Fibroblast of the aortic adventitia (primary cell): Measurements from ENCODE around the gene RNF166. TPM values are rescaled to one million over a fixed set of nuclear protein-coding genes. Genes with fewer than 3 reads are reported as not detected.

Experiments
- DNase-seq: peaks from one replicate; pipeline ENCODE4 v3.0.0-alpha.2; 2010; ENCODE audit warnings: low read depth
- H3K4me3 ChIP-seq: 2 replicates; pipeline ENCODE4 v1.5.1; 2011; ENCODE audit warnings: low read depth, mild to moderate bottlenecking, control low read depth, low read length, moderate library complexity
- total RNA-seq: library from RNA; depleted of rRNA; stranded (reverse); fragments of >200 nt; gene quantifications from 2 replicates; pipeline ENCODE4 v1.2.3, GENCODE V29; 2012; ENCODE audit warnings: low replicate concordance
- TF ChIP-seq, protein P1 (sequence below): IDR thresholded peaks from 2 replicates; pipeline ENCODE4 v1.5.1; 2011; ENCODE audit warnings: mild to moderate bottlenecking, low read length, control low read depth, inconsistent platforms; ENCODE audit not compliant: insufficient read depth

Gene RNF166
- total RNA-seq, 1 donor: 10.2 TPM

GRCh38 chr16:88734361-88734728 lies 28.1 kb upstream of the RNF166 start:
- TF ChIP-seq, protein P1, sequence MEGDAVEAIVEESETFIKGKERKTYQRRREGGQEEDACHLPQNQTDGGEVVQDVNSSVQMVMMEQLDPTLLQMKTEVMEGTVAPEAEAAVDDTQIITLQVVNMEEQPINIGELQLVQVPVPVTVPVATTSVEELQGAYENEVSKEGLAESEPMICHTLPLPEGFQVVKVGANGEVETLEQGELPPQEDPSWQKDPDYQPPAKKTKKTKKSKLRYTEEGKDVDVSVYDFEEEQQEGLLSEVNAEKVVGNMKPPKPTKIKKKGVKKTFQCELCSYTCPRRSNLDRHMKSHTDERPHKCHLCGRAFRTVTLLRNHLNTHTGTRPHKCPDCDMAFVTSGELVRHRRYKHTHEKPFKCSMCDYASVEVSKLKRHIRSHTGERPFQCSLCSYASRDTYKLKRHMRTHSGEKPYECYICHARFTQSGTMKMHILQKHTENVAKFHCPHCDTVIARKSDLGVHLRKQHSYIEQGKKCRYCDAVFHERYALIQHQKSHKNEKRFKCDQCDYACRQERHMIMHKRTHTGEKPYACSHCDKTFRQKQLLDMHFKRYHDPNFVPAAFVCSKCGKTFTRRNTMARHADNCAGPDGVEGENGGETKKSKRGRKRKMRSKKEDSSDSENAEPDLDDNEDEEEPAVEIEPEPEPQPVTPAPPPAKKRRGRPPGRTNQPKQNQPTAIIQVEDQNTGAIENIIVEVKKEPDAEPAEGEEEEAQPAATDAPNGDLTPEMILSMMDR: no peak
- H3K4me3 ChIP-seq: no peak overlapping the region
- no peak for DNase-seq

GRCh38 chr16:88733630-88734360 lies 27.6 kb upstream of the RNF166 start:
- DNase-seq: no peak
- TF ChIP-seq, protein P1: no peak
- no peak overlapping the region for H3K4me3 ChIP-seq

DNA sequence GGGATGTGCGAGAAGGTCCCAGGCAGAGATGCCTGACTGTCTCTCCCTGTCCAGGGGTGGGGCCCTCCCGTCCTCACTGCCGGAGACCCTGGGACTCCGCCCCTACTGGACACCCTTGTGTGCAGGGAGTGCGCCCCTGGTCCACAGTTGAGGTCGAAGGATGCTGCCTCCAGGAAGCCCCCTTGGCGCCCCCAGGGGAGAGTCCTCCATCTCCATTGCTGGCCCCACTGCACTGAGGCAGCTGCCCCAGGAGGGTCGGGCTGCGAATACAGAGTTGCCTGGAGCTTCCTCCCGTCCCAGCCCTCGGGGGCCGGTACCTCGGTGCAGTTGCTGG lies 26.7 kb upstream of the RNF166 start:
- no peak for DNase-seq
- TF ChIP-seq, protein P1: no peak
- no peak overlapping the region for H3K4me3 ChIP-seq

GRCh38 chr16:88732172-88732960 lies 26.2 kb upstream of the RNF166 start:
- no peak for DNase-seq
- H3K4me3 ChIP-seq: no peak overlapping the region
- TF ChIP-seq, protein P1: no peak

- TF ChIP-seq, protein P1: no peak
- no peak for DNase-seq
- no peak overlapping the region for H3K4me3 ChIP-seq
These were observed 25.5 kb upstream of the RNF166 start for GRCh38 chr16:88731699-88732098.

- TF ChIP-seq, protein P1: no peak
- no peak overlapping the region for H3K4me3 ChIP-seq
- DNase-seq: no peak
These were observed 24.7 kb upstream of the RNF166 start for GRCh38 chr16:88730632-88731607.
